ENCODE data around the gene CTNND2.

DNA sequence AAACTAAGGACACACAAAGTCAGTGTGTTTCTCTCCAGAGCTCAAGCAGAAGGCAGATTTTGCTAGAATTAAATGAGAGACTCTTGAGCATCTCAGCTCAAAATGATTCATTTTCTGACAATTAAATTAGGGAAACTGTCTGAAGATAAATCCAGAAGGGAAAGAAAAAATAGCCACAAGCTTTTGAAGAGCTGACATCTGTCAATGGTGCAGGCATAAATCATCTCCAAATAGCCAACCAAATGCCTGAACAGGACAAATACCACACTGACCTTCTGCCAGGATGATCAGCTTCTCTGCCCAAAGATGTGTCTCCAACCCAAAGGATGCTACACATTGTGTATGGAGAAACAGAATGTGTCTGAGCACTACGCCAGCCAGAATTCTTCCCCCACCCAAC, 199.3 kb downstream of the CTNND2 start:
- TF ChIP-seq, protein P1, sequence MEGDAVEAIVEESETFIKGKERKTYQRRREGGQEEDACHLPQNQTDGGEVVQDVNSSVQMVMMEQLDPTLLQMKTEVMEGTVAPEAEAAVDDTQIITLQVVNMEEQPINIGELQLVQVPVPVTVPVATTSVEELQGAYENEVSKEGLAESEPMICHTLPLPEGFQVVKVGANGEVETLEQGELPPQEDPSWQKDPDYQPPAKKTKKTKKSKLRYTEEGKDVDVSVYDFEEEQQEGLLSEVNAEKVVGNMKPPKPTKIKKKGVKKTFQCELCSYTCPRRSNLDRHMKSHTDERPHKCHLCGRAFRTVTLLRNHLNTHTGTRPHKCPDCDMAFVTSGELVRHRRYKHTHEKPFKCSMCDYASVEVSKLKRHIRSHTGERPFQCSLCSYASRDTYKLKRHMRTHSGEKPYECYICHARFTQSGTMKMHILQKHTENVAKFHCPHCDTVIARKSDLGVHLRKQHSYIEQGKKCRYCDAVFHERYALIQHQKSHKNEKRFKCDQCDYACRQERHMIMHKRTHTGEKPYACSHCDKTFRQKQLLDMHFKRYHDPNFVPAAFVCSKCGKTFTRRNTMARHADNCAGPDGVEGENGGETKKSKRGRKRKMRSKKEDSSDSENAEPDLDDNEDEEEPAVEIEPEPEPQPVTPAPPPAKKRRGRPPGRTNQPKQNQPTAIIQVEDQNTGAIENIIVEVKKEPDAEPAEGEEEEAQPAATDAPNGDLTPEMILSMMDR (conservative IDR thresholded peaks at IDR 0.05; ENCODE audit: low read depth, low read length), result no peak
- TF ChIP-seq EZH2 (IDR thresholded peaks at IDR 0.05; ENCODE audit: borderline replicate concordance, low read depth, low read length, poor library complexity, severe bottlenecking), result no peak

Measured in A673 (cell line).